HepG2 (cell line): ENCODE results near the gene NLRP5. TPM values are rescaled to one million over a fixed set of nuclear protein-coding genes. Genes with fewer than 3 reads are reported as not detected.

Experiments used
- ATAC-seq: fragments of 200-7000 bp; cut with Tn5 transposase; 3 replicates; pipeline ENCODE4 v1.9.1; 2020; ENCODE audit warnings: mild to moderate bottlenecking, moderate library complexity
- BruUV-seq: library from RNA; stranded (reverse); fragments of 400-500 nt; replicated peaks from 2 replicates; lab custom pipeline; 2021; lab: Mats Ljungman, UMichigan
- CTCF ChIA-PET: fragments of 300-600 bp; formaldehyde crosslinking; extraction: SDS; loops from one replicate; lab custom pipeline; 2021; ENCODE audit warnings: low total read pairs, inconsistent platforms, low intra/inter-chr PET ratio; lab: Yijun Ruan, JAX
- POLR2A ChIA-PET: fragments of 350-600 bp; sonication (Branson Sonifier 250); formaldehyde crosslinking; loops from one replicate; lab custom pipeline; 2020; ENCODE audit warnings: antibody characterized with exemption, inconsistent platforms; lab: Yijun Ruan, JAX
- DNase-seq: peaks from one replicate; pipeline ENCODE4 v3.0.0-alpha.2; 2015; ENCODE audit warnings: low spot score
- FAIRE-seq: peaks from 3 replicates; lab custom pipeline; 2011; peaks lifted over from hg19 to GRCh38; lab: Jason Lieb, UNC
- H2AFZ ChIP-seq: one replicate; pipeline ENCODE4 v1.6.1; 2011; ENCODE audit warnings: low read length, inconsistent platforms
- H3K27ac ChIP-seq: fragments of 300-600 bp; 3 replicates; pipeline ENCODE4 v1.8.0; 2011; ENCODE audit warnings: mixed run types, mild to moderate bottlenecking, mixed read lengths, low read length, inconsistent platforms; ENCODE audit not compliant: insufficient read depth; ENCODE audit errors: extremely low read length
- H3K27me3 ChIP-seq, 2 experiments: fragments of 200-600 bp in 1 of 2; 2 replicates in 1 of 2; 3 replicates in 1 of 2; pipeline versions ENCODE4 v1.6.0 to v1.8.0; 2011; ENCODE audit warnings: low read length in 2 of 2, mild to moderate bottlenecking in 2 of 2, moderate library complexity in 2 of 2, inconsistent platforms in 1 of 2; ENCODE audit not compliant: insufficient read depth in 2 of 2, control insufficient read depth in 1 of 2
- H3K36me3 ChIP-seq, 2 experiments: fragments of 200-600 bp in 1 of 2; replicated peaks in 1 of 2; 2 replicates in 1 of 2; 3 replicates in 1 of 2; pipeline versions ENCODE4 v1.5.1 to v1.8.0; 2011; ENCODE audit warnings: low read length in 2 of 2, inconsistent platforms in 1 of 2; ENCODE audit not compliant: insufficient read depth in 2 of 2, control insufficient read depth in 1 of 2
- H3K4me1 ChIP-seq: 2 replicates; pipeline ENCODE4 v1.5.1; 2012; ENCODE audit warnings: low read length, inconsistent platforms; ENCODE audit not compliant: insufficient read depth
- H3K4me2 ChIP-seq: 2 replicates; pipeline ENCODE4 v1.6.0; 2011; ENCODE audit warnings: low read depth, low read length, inconsistent platforms
- H3K4me3 ChIP-seq, 3 experiments: fragments of 200-600 bp in 1 of 3; sonication (generic), shearing (Covaris generic) in 1 of 3; replicated peaks in 1 of 3; 2 replicates each; pipeline ENCODE4 v1.5.1; 2011 to 2016; ENCODE audit warnings: low read length in 3 of 3, inconsistent platforms in 2 of 3, low read depth in 2 of 3, mild to moderate bottlenecking in 2 of 3, control low read depth in 1 of 3, mixed read lengths in 1 of 3; ENCODE audit not compliant: insufficient read depth in 1 of 3
- H3K79me2 ChIP-seq: one replicate; pipeline ENCODE4 v1.6.1; 2011; ENCODE audit warnings: low read length, inconsistent platforms; ENCODE audit not compliant: insufficient read depth
- H3K9ac ChIP-seq: 2 replicates; pipeline ENCODE4 v1.6.0; 2011; ENCODE audit warnings: mild to moderate bottlenecking, low read depth, low read length, inconsistent platforms; ENCODE audit not compliant: insufficient read depth
- H3K9me3 ChIP-seq: 2 replicates; pipeline ENCODE4 v1.5.1; 2012; ENCODE audit warnings: mild to moderate bottlenecking, low read length
- H4K20me1 ChIP-seq: 2 replicates; pipeline ENCODE4 v1.6.0; 2011; ENCODE audit warnings: inconsistent platforms, mild to moderate bottlenecking, low read length, moderate library complexity; ENCODE audit not compliant: insufficient read depth
- BHLHE40 ChIP-seq: IDR thresholded peaks from 2 replicates; pipeline ENCODE4 v1.6.1; 2011; ENCODE audit warnings: low read length, improper control_type of control experiment
- CEBPG ChIP-seq: IDR thresholded peaks from 2 replicates; pipeline ENCODE4 v1.6.1; 2016
- HBP1 ChIP-seq: IDR thresholded peaks from 2 replicates; pipeline ENCODE4 v1.6.1; 2016; ENCODE audit warnings: low read depth, control low read depth
- HNRNPL ChIP-seq: fragments of 200-400 bp; formaldehyde crosslinking; IDR thresholded peaks from 2 replicates; pipeline ENCODE4 v1.6.1; 2017; ENCODE audit warnings: mild to moderate bottlenecking, low read depth, low read length
- HOXA5 ChIP-seq: sonication (generic); formaldehyde crosslinking; IDR thresholded peaks from 2 replicates; pipeline ENCODE4 v1.4.0; 2020; ENCODE audit warnings: missing genetic modification reagents
- KDM2A ChIP-seq: sonication (generic); formaldehyde crosslinking; IDR thresholded peaks from 2 replicates; pipeline ENCODE4 v1.4.0; 2020; ENCODE audit warnings: low read depth, missing genetic modification reagents, borderline replicate concordance
- MIER2 ChIP-seq: IDR thresholded peaks from 2 replicates; pipeline ENCODE4 v1.6.1; 2016; ENCODE audit warnings: missing biosample characterization, missing genetic modification reagents
- RCOR2 ChIP-seq: IDR thresholded peaks from 2 replicates; pipeline ENCODE4 v1.6.1; 2016; ENCODE audit warnings: missing biosample characterization, missing genetic modification reagents
- SATB2 ChIP-seq: sonication (generic); formaldehyde crosslinking; IDR thresholded peaks from 2 replicates; pipeline ENCODE4 v1.5.0; 2020; ENCODE audit warnings: missing genetic modification reagents
- SPEN ChIP-seq: sonication (generic); formaldehyde crosslinking; IDR thresholded peaks from 2 replicates; pipeline ENCODE4 v1.5.1; 2020; ENCODE audit warnings: low read depth, mild to moderate bottlenecking, missing genetic modification reagents
- ZBTB43 ChIP-seq: sonication (generic); formaldehyde crosslinking; conservative IDR thresholded peaks from 2 replicates; pipeline ENCODE4 v1.4.0; 2020; ENCODE audit warnings: missing genetic modification reagents
- ZNF605 ChIP-seq: sonication (generic); formaldehyde crosslinking; IDR thresholded peaks from 2 replicates; pipeline ENCODE4 v1.8.0; 2022; ENCODE audit warnings: mild to moderate bottlenecking, missing genetic modification reagents
- ZNF724P ChIP-seq: sonication (generic); formaldehyde crosslinking; IDR thresholded peaks from 2 replicates; pipeline ENCODE4 v1.8.0; 2022; ENCODE audit warnings: missing genetic modification reagents, borderline replicate concordance
- ZNF768 ChIP-seq: sonication (generic); formaldehyde crosslinking; IDR thresholded peaks from 2 replicates; pipeline ENCODE4 v1.4.0; 2020; ENCODE audit warnings: missing genetic modification reagents
- WGBS: methylation state at CpG from one replicate; pipeline ENCODE4 v1.1.6; 2017; ENCODE audit warnings: low lambda C conversion rate; 5-methylcytosine and 5-hydroxymethylcytosine counted together
- in situ Hi-C: cut with HindIII; loops from 2 replicates; pipeline ENCODE4 v1.10.0; 2017; ENCODE audit warnings: low pct_unique_long_range_greater_than_20kb; ENCODE audit not compliant: extremely low pct_ligation_motif_present
- intact Hi-C: fragments of 100-400 bp; cut with micrococcal nuclease; formaldehyde crosslinking; loops from one replicate; pipeline ENCODE4 v1.10.0; 2022; ENCODE audit not compliant: unreplicated experiment
- polyA plus RNA-seq, 8 experiments: library from polyadenylated mRNA; depleted of rRNA in 3 of 8; stranded (reverse) in 7 of 8; unstranded in 1 of 8; fragments of >200 nt; fragmentation: Illumina TruSeq in 4 of 8; extraction: Trizol in 4 of 8; gene quantifications; 2 replicates each; pipeline versions ENCODE4 v1.2.1 to v1.2.3, GENCODE V29; 2011 to 2016; ENCODE audit warnings: low read depth in 4 of 8, missing spikeins in 1 of 8, mixed read lengths in 1 of 8; ENCODE audit not compliant: insufficient read depth in 1 of 8
- total RNA-seq, 5 experiments: library from RNA; depleted of rRNA; stranded (reverse); fragments of >200 nt; fragmentation: Illumina TruSeq; extraction: Trizol; gene quantifications; 2 replicates each; pipeline ENCODE4 v1.2.3, GENCODE V29; 2016; ENCODE audit warnings: low read depth in 1 of 5
- TF ChIP-seq, protein P1 (sequence below): sonication (generic); formaldehyde crosslinking; IDR thresholded peaks from 2 replicates; pipeline ENCODE4 v1.8.0; 2022; ENCODE audit warnings: mild to moderate bottlenecking, missing genetic modification reagents, borderline replicate concordance
- TF ChIP-seq, protein P2 (sequence below): sonication (generic); formaldehyde crosslinking; IDR thresholded peaks from 2 replicates; pipeline ENCODE4 v1.4.0; 2020; ENCODE audit warnings: missing genetic modification reagents, borderline replicate concordance

Gene NLRP5
- total and polyA plus RNA-seq, 2 of the 13 experiments (the other 11 are each of a cell fraction or from before 2014, with no cell fraction given), result not detected

DNA sequence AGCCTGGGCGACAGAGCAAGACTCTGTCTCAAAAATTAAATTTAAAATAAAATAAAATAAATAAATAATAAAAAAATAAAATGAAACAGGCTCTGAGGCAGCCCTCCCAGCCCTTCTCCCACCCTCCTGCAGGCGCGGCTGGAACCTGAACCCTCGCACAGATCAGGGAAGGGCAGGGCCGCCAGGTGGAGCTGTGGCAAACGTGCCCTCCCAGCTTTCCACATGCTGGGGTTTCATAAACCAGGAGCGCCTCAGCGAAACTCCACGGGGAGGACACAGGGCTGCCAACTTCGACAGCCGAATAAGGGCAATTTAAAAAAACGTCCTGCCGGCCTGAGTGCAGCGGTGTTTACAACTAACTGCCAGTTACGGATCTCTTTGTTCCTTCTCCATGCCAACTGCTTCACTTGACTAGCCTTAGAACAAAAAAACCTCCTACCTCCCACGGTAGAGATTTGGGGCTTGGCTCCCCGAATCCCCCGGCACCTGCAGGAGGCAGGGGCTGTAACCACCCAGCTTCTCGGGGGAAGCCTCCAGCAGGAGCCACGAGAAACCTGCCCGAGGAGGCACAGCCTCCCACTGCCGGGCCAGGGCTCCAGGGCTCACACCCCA lies 118.6 kb downstream of the NLRP5 start:
- peaks cover 21 to 44% of the 10 kb centered on the region in 2 experiments for H3K36me3 ChIP-seq
- in situ Hi-C loops, result no loop called here
- no peaks in the 10 kb centered on the region for H3K9me3 ChIP-seq
- H3K4me1 ChIP-seq, result peaks cover 44% of the 10 kb centered on the region
- ATAC-seq, result peak; percentile 84
- intact Hi-C loops, result loop anchor here (1.0 to 2.0 kb wide), 3 partner anchors 14 to 67 kb away; no protein-coding TSS in a partner anchor
- CTCF ChIA-PET, result interaction anchor here (0.7 to 1.4 kb wide), 6 partner anchors 15 to 148 kb away, joined by 3 to 23 read pairs (median 4); partner anchors contain the start of gene ZNF787
- peak overlapping the region in 1 of 3 experiments; percentile 25; a peak in 2 of 6 replicates for H3K4me3 ChIP-seq
- H3K79me2 ChIP-seq, result peaks cover 76% of the 10 kb centered on the region
- no peak overlapping the region for H2AFZ ChIP-seq
- 42% methylated on average over 11 of the region's 22 CpGs for WGBS
- no TSS peak for BruUV-seq
- peak overlapping the region; percentile 33 for H3K4me2 ChIP-seq
- DNase-seq, result peak; percentile 78
- H3K9ac ChIP-seq, result 0 out of 2 replicates have a peak overlapping the region, but pooled peaks have one; percentile 12
- peak overlapping the region; percentile 53 for H3K27ac ChIP-seq
- no peaks in the 10 kb centered on the region for H3K27me3 ChIP-seq
- peak; percentile 42 for FAIRE-seq
- H4K20me1 ChIP-seq, result peaks cover 69% of the 10 kb centered on the region
- POLR2A ChIA-PET, result interaction anchor here (1.9 kb wide), 1 partner anchor 37 kb away, joined by 14 read pairs; no protein-coding TSS in a partner anchor
- TF ChIP-seq RCOR2 (CRISPR knock-in tag) (0 out of 2 replicates have a peak, but pooled peaks have one; percentile 19), HBP1 (0 out of 2 replicates have a peak, but pooled peaks have one; percentile 41), MIER2 (CRISPR knock-in tag) (0 out of 2 replicates have a peak, but pooled peaks have one; percentile 58), BHLHE40 (peak; percentile 62; the same call in 1 of the 2 replicates), KDM2A (peak; percentile 61), ZBTB43 (CRISPR knock-in tag) (0 out of 2 replicates have a peak, but pooled peaks have one; percentile 32), SATB2 (no peak), CEBPG (CRISPR knock-in tag) (peak; percentile 39; the same call in 1 of the 2 replicates), SPEN (CRISPR knock-in tag) (peak; percentile 24; the same call in 1 of the 2 replicates), HNRNPL (peak; percentile 87), HOXA5 (CRISPR knock-in tag) (peak; percentile 56; the same call in 1 of the 2 replicates), ZNF724P (CRISPR knock-in tag) (peak; percentile 7; the same call in 1 of the 2 replicates), ZNF605 (CRISPR knock-in tag) (no peak), ZNF768 (CRISPR knock-in tag) (0 out of 2 replicates have a peak, but pooled peaks have one; percentile 4)
- TF ChIP-seq, protein P1, sequence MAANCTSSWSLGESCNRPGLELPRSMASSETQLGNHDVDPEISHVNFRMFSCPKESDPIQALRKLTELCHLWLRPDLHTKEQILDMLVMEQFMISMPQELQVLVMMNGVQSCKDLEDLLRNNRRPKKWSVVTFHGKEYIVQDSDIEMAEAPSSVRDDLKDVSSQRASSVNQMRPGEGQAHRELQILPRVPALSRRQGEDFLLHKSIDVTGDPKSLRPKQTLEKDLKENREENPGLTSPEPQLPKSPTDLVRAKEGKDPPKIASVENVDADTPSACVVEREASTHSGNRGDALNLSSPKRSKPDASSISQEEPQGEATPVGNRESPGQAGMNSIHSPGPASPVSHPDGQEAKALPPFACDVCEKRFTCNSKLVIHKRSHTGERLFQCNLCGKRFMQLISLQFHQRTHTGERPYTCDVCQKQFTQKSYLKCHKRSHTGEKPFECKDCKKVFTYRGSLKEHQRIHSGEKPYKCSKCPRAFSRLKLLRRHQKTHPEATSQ, result 0 out of 2 replicates have a peak, but pooled peaks have one; percentile 23
- TF ChIP-seq, protein P2, sequence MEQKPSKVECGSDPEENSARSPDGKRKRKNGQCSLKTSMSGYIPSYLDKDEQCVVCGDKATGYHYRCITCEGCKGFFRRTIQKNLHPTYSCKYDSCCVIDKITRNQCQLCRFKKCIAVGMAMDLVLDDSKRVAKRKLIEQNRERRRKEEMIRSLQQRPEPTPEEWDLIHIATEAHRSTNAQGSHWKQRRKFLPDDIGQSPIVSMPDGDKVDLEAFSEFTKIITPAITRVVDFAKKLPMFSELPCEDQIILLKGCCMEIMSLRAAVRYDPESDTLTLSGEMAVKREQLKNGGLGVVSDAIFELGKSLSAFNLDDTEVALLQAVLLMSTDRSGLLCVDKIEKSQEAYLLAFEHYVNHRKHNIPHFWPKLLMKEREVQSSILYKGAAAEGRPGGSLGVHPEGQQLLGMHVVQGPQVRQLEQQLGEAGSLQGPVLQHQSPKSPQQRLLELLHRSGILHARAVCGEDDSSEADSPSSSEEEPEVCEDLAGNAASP (CRISPR knock-in tag), result peak; percentile 47; the same call in 1 of the 2 replicates
